GM12801 (cell line): ENCODE measurements around the gene ATF7.

Source experiments
- TF ChIP-seq, protein P1 (sequence below): IDR thresholded peaks from one replicate; pipeline ENCODE4 v1.5.1; 2011; ENCODE audit warnings: control low read depth; ENCODE audit not compliant: insufficient read length; ENCODE audit errors: extremely low read depth

Gene ATF7

DNA sequence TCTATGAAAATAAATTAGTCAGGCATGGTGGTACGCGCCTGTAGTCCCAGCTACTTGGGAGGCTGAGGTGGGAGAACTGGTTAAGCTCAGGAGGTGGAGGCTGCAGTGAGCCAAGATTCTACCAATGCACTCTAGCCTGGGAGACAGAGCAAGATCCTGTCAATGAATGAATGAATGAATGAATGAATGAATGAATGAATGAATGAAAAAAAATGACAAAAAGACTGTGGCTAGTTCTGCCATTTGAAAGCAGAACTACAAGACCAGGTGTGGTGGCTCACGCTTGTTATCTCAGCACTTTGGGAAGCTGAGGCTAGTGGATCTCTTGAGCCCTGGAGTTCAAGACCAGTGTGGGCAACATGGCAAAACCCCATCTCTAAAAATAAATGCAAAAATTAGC lies 86.7 kb downstream of the ATF7 start:
- TF ChIP-seq, protein P1, sequence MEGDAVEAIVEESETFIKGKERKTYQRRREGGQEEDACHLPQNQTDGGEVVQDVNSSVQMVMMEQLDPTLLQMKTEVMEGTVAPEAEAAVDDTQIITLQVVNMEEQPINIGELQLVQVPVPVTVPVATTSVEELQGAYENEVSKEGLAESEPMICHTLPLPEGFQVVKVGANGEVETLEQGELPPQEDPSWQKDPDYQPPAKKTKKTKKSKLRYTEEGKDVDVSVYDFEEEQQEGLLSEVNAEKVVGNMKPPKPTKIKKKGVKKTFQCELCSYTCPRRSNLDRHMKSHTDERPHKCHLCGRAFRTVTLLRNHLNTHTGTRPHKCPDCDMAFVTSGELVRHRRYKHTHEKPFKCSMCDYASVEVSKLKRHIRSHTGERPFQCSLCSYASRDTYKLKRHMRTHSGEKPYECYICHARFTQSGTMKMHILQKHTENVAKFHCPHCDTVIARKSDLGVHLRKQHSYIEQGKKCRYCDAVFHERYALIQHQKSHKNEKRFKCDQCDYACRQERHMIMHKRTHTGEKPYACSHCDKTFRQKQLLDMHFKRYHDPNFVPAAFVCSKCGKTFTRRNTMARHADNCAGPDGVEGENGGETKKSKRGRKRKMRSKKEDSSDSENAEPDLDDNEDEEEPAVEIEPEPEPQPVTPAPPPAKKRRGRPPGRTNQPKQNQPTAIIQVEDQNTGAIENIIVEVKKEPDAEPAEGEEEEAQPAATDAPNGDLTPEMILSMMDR, result no peak

DNA sequence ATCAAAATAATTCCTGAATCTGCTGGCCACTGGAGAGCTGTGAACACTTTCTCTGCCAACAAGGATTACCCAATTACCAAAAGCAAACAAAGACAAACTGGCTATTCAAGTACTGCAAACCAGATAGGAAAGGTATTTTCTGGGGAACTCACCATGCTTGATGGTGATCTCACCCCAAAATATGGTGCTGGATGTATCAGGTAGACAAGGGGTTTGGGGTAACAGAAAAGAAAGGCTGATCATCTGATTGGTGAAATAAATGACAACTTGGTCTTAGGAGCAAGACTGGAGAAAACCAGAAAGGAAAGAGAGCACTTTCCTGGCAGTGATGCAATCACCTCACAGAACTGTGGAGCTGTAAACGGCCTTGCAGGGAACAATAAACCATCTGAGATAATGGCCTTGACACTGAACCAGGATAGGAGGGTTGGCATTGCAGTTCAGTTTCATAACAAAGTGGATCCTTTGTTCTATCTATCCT lies 87.9 kb downstream of the ATF7 start:
- TF ChIP-seq, protein P1, result no peak

DNA sequence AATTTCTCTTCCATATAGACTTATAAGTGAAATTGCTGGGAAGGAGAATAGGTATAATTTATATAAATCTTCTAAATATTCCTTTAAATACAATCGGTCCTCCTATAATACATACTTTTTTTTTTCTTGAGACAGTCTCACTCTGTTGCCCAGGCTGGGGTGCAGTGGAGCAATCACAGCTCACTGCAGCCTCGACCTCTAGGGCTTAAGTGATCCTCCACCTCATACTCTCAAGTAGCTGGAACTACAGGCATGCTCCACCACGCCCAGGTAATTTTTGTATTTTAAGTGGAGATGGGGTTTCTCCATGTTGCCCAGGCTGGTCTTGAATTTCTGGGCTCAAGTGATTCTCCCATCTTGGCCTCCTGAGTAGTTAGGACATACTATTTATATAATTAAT lies 89.2 kb downstream of the ATF7 start:
- TF ChIP-seq, protein P1, result no peak

DNA sequence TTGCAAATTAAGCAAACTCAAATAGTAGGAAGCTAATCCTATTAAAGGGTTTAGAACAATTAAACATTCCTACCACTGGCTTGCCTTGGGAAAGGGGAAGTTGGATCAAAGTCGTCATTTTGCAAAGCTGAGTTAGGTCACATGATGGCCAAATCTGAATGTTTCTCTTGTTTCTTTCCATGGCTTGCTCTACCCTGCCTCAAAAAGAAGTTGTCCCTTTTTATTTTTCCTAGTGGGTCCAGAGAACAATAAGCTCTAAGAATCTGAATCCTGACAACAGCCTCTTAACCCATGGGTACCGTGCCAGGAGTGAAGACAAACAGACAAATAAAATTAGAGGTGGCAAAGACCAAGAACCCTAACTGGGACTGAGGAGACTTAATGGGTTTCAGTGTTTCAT lies 92.7 kb downstream of the ATF7 start:
- TF ChIP-seq, protein P1, result no peak

DNA sequence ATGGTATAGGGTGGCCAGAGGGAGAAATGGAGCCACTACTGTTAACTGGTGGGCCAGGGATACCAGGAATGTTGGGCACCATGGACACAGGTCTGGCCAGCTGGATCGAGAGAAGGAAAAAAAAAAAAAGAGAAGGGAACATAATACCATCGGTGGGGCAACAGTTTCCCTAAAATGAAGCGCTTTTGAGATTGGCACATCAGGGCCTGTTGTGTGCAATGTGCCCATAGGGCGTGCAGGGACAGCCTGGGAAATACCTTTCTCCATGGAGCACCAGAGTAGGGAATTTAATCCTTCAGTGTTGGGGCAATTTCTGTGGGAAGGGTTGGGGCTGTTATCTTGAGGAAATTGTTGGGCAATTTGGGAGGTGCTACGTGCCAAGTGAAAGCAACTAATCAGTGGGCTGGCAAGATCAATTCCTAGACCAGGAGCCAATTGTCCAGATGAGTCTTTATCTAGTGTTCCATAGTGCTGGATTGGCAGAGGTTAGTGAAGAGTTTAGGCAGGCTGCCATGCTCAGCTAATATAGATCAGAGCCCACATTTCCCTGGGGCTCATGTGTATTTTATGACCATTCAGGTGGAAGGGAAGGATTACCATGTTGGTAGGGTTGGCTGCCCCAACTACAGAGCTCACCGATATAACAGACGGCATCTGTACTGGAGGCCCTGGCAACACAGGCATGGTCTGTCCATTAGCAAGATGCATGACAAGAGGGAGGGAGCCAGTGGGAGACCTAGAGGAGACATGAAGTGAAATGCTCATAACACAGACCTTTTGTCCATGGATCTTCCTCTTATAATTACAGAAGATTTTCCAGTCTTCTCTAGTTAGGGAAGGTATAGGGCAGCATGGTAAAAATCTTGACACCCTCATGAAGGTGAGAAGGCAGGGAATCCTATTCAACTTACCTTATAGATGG lies 93.4 kb downstream of the ATF7 start:
- TF ChIP-seq, protein P1, result no peak

DNA sequence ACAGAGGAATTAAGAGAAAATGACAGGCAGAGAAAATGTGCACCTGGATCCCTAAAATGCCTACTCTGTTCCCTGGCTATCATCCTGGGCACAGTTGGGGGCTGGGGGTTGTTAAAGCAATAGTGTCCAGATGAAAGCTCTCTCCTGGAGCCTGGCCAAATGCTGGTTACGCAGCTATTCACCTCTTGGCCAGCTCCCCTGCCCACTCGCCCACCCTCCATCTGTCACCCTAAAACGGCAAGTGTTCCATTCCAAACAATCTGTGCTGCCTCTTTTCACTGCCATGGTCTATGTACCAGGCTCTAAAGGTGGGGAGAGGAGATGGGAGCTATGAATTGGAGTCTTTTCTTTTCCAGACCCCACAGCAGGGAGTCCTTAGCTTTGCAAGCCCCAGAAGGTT lies 94.2 kb downstream of the ATF7 start:
- TF ChIP-seq, protein P1, result no peak

DNA sequence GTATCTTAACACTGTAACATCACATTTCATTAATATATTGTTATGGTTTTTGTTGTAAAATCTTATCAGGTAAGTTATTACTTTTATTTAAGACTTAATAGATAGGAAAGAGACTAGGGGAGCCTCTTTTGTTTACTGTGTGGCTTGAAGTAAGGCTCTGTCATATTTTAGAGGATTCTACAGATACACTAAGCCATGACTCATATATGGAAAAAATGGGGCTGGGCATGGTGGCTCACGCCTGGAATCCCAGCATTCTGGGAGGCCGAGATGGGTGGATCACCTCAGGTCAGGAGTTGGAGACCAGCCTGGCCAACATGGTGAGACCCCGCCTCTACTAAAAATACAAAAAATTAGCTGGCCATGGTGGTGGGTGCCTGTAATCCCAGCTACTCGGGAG lies 95.3 kb downstream of the ATF7 start:
- TF ChIP-seq, protein P1, result no peak
